ENCODE results near the gene RNF34.

RNF34 gene

DNA sequence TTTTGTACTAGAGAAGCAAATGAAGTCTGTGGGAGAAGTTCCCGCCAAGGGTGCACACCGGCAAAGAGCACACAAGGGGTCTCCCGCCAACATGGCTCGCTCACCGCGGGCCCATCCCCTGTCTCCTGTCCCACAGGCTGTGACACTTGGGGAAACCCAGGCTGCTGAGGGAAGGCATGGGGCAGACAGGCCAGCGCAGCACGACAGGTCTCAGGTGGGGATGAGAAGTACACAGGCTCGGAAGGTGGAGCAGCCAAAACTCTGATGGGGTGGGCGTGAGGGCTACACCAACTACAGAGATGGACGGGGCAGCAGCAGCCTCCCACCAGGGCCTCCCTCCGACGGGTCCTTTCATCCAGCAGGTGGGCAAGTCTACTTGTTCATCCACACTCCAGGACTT lies 64.4 kb downstream of the RNF34 start:
- H3K27me3 ChIP-seq (ENCODE audit: control insufficient read depth, insufficient read depth, low read length, poor library complexity, severe bottlenecking), result peaks cover 10% of the 10 kb centered on the region
- H3K36me3 ChIP-seq (ENCODE audit: control insufficient read depth, insufficient read depth, low read length), result no peaks in the 10 kb centered on the region
- 95% methylated on average over 13 of the region's 13 CpGs for WGBS, 2 experiments
- no peak overlapping the region for H3K27ac ChIP-seq (ENCODE audit: insufficient read depth, low read depth, low read length, poor library complexity, severe bottlenecking)
- H3K9me3 ChIP-seq (ENCODE audit: control insufficient read depth, low read length), result no peaks in the 10 kb centered on the region
- no peak overlapping the region for H3K4me3 ChIP-seq (ENCODE audit: insufficient read depth, low read depth, low read length)
- H3K4me1 ChIP-seq (ENCODE audit: control insufficient read depth, insufficient read depth, low read length), result peaks cover 3% of the 10 kb centered on the region

DNA sequence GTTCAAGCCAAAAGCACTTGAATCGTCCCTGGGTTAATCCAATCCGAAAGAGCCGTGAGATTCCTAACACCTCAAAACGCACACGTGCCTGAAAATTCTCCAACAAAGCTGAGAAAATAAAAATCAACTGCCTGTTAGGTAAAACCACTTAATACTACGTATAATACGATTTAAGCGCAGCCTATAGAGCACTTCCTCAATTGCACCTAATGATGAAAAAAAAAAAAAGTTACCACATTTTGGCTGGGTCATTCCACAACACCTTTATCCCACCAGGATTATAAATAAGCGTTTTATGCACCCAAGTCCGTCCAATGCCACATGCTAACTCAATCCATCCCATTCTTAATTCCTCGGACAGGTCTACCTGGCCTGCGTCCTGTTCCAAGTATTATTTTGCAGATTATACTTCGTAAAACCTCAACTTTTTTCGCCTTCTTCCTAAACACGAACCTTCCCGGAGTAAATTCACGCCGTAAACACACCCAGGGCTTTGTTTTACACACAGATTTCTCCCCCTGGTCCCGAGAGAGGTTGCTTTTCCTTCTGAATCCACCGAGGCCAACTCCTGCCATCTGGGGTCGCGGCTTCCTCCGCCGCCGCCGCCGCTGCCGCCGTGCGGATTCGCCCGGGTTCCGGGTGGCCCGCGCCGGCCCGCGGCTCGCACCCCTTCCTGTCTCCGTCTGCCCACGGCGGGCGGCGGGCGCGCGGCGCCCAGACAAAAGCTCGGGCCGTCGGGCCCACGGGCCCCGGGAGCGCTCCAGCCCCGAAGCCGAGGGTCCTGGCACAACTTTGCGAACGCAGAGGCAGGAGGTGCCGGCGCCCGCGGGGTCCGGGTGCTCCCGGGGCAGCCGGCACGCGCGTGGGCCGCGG lies 66.2 kb downstream of the RNF34 start:
- Histone ChIP-seq H3K27ac (ENCODE audit: insufficient read depth, low read depth, low read length, poor library complexity, severe bottlenecking) (no peak overlapping the region), H3K4me1 (ENCODE audit: control insufficient read depth, insufficient read depth, low read length) (peaks cover 3% of the 10 kb centered on the region), H3K36me3 (ENCODE audit: control insufficient read depth, insufficient read depth, low read length) (no peaks in the 10 kb centered on the region), H3K4me3 (ENCODE audit: insufficient read depth, low read depth, low read length) (peak overlapping the region; percentile 37), H3K9me3 (ENCODE audit: control insufficient read depth, low read length) (no peaks in the 10 kb centered on the region), H3K27me3 (ENCODE audit: control insufficient read depth, insufficient read depth, low read length, poor library complexity, severe bottlenecking) (peaks cover 10% of the 10 kb centered on the region)
- 17 to 18% methylated on average over 70 of the region's 70 CpGs for WGBS, 2 experiments

DNA sequence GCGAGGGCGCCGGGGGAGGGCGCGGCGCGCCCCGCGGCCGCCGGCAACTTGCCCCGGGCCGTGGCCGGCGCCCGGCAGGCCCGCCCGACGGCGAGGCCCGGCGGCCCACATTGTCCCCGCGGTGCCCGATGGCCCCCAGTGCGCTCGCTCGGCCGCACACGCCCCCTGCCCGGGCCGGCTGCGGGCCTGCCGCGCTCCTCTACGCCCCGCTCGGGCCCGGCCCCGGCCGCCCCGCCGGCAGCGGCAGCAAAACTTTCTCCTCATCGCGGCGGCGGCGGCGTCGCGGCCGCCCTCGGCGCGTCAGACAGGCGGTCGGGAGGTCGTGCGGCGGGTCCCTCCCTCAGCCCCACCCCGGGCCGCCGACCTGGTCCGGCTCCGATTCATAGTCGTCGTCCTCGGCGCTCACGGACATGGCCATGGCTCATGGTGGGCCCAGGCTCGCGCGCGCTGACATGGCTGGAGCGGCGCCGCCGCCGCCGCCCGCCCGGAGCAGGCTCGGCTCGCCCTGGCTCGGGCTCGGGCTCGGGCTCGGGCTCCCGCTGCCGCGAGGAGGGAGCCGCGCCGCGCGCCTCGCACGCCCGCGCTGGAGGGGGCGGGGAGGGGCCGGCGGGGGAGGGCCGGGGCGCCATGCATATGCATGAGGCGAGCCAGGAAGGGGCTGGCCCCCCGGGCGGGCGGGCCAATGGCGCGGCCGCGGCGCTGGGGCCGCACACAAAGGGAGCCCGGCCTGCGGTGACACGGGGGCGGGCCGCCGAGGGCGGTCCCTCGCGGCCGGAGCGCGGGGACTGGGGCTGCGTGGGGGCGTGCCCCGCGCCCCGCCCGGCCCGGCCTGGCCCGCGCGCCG lies 67.1 kb downstream of the RNF34 start:
- no peaks in the 10 kb centered on the region for H3K36me3 ChIP-seq (ENCODE audit: control insufficient read depth, insufficient read depth, low read length)
- H3K4me3 ChIP-seq (ENCODE audit: insufficient read depth, low read depth, low read length), result peak overlapping the region; percentile 50
- WGBS, 2 experiments, result 0% methylated on average over 139 of the region's 139 CpGs
- peaks cover 3% of the 10 kb centered on the region for H3K4me1 ChIP-seq (ENCODE audit: control insufficient read depth, insufficient read depth, low read length)
- peaks cover 10% of the 10 kb centered on the region for H3K27me3 ChIP-seq (ENCODE audit: control insufficient read depth, insufficient read depth, low read length, poor library complexity, severe bottlenecking)
- no peak overlapping the region for H3K27ac ChIP-seq (ENCODE audit: insufficient read depth, low read depth, low read length, poor library complexity, severe bottlenecking)
- no peaks in the 10 kb centered on the region for H3K9me3 ChIP-seq (ENCODE audit: control insufficient read depth, low read length)

DNA sequence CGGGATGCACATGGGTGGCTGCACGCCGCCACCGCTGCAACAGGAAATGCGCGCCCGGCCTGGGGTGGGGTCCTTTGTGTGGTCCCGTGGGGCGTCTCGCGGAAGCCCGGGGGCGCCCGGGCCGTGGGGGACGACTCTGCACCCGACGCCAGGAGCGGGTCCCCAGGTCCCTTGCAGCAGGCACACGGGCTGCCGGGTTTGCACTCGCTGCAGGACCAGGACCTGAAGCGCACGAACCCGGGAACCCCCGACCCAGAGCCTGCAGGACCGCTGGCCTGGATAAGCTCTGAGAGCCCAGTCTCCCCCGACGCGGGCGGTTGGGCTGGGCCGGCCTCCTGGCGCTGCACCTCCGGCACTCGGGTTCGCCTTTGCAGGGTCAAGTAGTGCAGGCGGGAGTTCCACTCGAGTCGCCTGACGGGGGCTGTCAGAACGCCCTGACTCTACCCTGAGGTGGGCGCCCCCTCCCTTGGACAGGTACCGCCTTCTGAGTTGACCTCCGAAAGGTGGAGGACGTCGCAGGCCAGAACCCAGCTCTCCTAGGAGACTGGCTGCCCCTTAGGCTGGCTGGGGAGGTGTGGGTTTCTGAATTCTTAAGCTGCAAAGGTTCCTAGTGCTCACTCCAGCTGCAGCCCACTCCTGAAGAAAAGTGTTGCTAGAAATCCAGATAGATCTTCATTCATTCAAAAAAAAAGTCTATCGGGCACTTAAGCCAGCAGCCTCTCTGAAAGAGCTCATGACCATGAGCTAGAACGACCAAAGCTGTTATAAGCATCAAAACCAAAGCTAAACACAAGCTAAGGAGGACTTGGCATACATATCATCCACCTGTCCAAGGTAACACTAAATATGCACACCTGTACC lies 68.0 kb downstream of the RNF34 start:
- 7 to 8% methylated on average over 48 of the region's 48 CpGs for WGBS, 2 experiments
- Histone ChIP-seq H3K36me3 (ENCODE audit: control insufficient read depth, insufficient read depth, low read length) (no peaks in the 10 kb centered on the region), H3K27me3 (ENCODE audit: control insufficient read depth, insufficient read depth, low read length, poor library complexity, severe bottlenecking) (peaks cover 10% of the 10 kb centered on the region), H3K9me3 (ENCODE audit: control insufficient read depth, low read length) (no peaks in the 10 kb centered on the region), H3K27ac (ENCODE audit: insufficient read depth, low read depth, low read length, poor library complexity, severe bottlenecking) (no peak overlapping the region), H3K4me1 (ENCODE audit: control insufficient read depth, insufficient read depth, low read length) (peaks cover 3% of the 10 kb centered on the region), H3K4me3 (ENCODE audit: insufficient read depth, low read depth, low read length) (peak overlapping the region; percentile 45)

DNA sequence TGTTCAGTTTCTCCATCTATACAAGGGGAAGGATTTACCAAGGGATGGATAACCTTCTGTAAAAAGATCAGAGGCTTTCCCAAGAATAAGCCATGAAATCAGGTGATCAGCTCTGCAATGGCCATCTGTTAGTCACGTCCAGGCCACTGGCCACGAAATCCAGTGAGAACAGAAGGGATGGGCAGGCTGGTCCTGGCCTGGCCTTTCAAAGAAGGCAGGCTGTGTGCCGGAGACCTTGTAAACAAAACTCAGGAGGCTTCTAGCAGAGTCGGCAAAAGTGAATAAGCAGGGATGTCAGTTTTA lies 68.5 kb downstream of the RNF34 start:
- no peaks in the 10 kb centered on the region for H3K36me3 ChIP-seq (ENCODE audit: control insufficient read depth, insufficient read depth, low read length)
- no peaks in the 10 kb centered on the region for H3K9me3 ChIP-seq (ENCODE audit: control insufficient read depth, low read length)
- peaks cover 10% of the 10 kb centered on the region for H3K27me3 ChIP-seq (ENCODE audit: control insufficient read depth, insufficient read depth, low read length, poor library complexity, severe bottlenecking)
- H3K4me3 ChIP-seq (ENCODE audit: insufficient read depth, low read depth, low read length), result no peak overlapping the region
- peaks cover 3% of the 10 kb centered on the region for H3K4me1 ChIP-seq (ENCODE audit: control insufficient read depth, insufficient read depth, low read length)
- H3K27ac ChIP-seq (ENCODE audit: insufficient read depth, low read depth, low read length, poor library complexity, severe bottlenecking), result no peak overlapping the region
- 78 to 83% methylated on average over 4 of the region's 4 CpGs for WGBS, 2 experiments

DNA sequence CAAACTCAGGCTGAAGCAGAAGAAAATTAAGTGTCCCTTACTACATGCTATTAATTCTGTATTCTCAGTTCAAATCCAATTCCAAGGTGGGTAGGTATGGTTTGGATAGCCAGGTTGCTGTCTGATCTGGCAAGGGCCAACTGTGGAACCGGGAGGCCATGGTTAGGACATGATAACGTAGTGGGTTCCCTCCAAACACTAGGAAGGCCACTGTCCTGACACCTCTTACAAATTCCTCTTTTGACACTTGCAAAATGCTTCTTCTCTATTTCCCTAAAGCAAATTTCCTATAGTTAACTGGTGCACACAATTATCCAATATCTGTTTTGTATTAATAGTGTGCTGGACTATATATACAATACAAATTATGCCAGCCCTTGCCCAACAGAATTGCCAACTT lies 70.8 kb downstream of the RNF34 start:
- 89 to 95% methylated on average over 2 of the region's 2 CpGs for WGBS, 2 experiments
- no peak overlapping the region for H3K27ac ChIP-seq (ENCODE audit: insufficient read depth, low read depth, low read length, poor library complexity, severe bottlenecking)

DNA sequence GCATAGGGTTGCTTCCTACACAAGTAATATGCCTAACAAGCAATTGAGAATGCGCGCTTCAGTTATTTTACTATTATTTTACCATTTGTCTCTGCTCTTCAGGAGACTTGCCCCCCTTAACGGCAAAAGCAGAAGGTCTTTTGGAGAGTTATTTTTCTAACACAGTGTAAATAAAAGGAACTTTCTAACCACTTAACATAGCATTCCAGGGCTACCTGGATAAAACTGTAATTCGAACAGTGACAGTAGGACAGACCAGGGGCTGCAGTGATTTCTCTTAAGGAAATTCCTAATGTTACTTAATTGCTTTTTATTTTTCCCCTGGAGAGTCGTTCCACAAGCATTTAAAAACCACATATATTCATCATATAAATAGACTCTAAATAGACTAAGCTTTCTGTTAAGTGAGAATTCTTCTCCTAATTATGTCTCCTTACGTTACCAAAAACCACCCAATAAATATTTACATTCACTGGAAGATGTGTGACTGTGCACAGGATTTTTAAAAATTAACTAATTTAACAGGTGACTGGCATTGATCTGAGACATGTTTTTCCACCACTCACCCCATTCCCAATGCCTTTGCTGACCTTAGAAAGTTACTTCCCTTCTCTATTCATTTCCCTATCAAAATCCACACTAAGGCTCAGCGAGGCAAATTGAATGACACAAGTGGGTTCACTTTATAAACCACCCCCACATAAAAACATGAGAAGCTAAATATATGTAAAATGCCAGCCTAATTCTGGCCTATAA lies 72.4 kb downstream of the RNF34 start:
- Histone ChIP-seq H3K27ac (ENCODE audit: insufficient read depth, low read depth, low read length, poor library complexity, severe bottlenecking) (no peak overlapping the region), H3K4me1 (ENCODE audit: control insufficient read depth, insufficient read depth, low read length) (peaks cover 5% of the 10 kb centered on the region), H3K27me3 (ENCODE audit: control insufficient read depth, insufficient read depth, low read length, poor library complexity, severe bottlenecking) (no peaks in the 10 kb centered on the region), H3K4me3 (ENCODE audit: insufficient read depth, low read depth, low read length) (no peak overlapping the region), H3K36me3 (ENCODE audit: control insufficient read depth, insufficient read depth, low read length) (no peaks in the 10 kb centered on the region), H3K9me3 (ENCODE audit: control insufficient read depth, low read length) (no peaks in the 10 kb centered on the region)
- WGBS, 2 experiments, result 93 to 96% methylated on average over 4 to 5 of the region's 7 CpGs

More for the DNA sequence above, 70.8 kb downstream of the RNF34 start:
- Histone ChIP-seq H3K4me3 (ENCODE audit: insufficient read depth, low read depth, low read length) (no peak overlapping the region), H3K4me1 (ENCODE audit: control insufficient read depth, insufficient read depth, low read length) (no peaks in the 10 kb centered on the region), H3K36me3 (ENCODE audit: control insufficient read depth, insufficient read depth, low read length) (no peaks in the 10 kb centered on the region), H3K27me3 (ENCODE audit: control insufficient read depth, insufficient read depth, low read length, poor library complexity, severe bottlenecking) (peaks cover 8% of the 10 kb centered on the region), H3K9me3 (ENCODE audit: control insufficient read depth, low read length) (no peaks in the 10 kb centered on the region)

All from ectodermal cell (in vitro differentiated cells).